K562 (cell line): ENCODE data around the gene EIF3K. TPM values are rescaled to one million over a fixed set of nuclear protein-coding genes. Genes with fewer than 3 reads are reported as not detected.

Experiments used
- ETV6 ChIP-seq, 3 experiments: fragments of 150-350 bp in 1 of 3; sonication (generic) in 1 of 3; formaldehyde crosslinking in 1 of 3; IDR thresholded peaks; 2 replicates each; pipeline versions ENCODE4 v1.6.1 to v1.8.0; 2014 to 2022; ENCODE audit warnings: borderline replicate concordance in 2 of 3, low read depth in 2 of 3, antibody characterized with exemption in 1 of 3, low read length in 1 of 3, mild to moderate bottlenecking in 1 of 3, missing genetic modification reagents in 1 of 3
- NBN ChIP-seq: fragments of 450-650 bp; IDR thresholded peaks from 2 replicates; pipeline ENCODE4 v1.6.1; 2016; ENCODE audit warnings: low read depth, mild to moderate bottlenecking
- PTRF ChIP-seq: fragments of 450-650 bp; IDR thresholded peaks from 2 replicates; pipeline ENCODE4 v1.6.1; 2016; ENCODE audit warnings: mild to moderate bottlenecking, missing genetic modification characterization, missing compliant biosample characterization
- RFX7 ChIP-seq: fragments of 250-450 bp; sonication (Bioruptor Pico); IDR thresholded peaks from 2 replicates; pipeline ENCODE4 v1.5.1; 2021; ENCODE audit warnings: mild to moderate bottlenecking
- TARDBP ChIP-seq: fragments of 450-650 bp; IDR thresholded peaks from 2 replicates; pipeline ENCODE4 v1.6.1; 2016
- TGIF2 ChIP-seq: sonication (generic); formaldehyde crosslinking; IDR thresholded peaks from 2 replicates; pipeline ENCODE4 v1.8.1; 2022; ENCODE audit warnings: mild to moderate bottlenecking, missing genetic modification reagents, moderate library complexity
- ZBTB17 ChIP-seq: fragments of 450-650 bp; formaldehyde crosslinking; IDR thresholded peaks from 2 replicates; pipeline ENCODE4 v1.4.0; 2020; ENCODE audit warnings: mild to moderate bottlenecking
- ZNF197 ChIP-seq: fragments of 200-800 bp; sonication (Bioruptor generic); IDR thresholded peaks from 2 replicates; pipeline ENCODE4 v1.6.1; 2016; ENCODE audit warnings: low read depth, missing genetic modification characterization, missing compliant biosample characterization
- polyA plus RNA-seq, 8 experiments: library from polyadenylated mRNA; depleted of rRNA in 4 of 8; stranded (reverse) in 5 of 8; unstranded in 3 of 8; fragments of >200 nt; fragmentation: Nextera tagmentation in 2 of 8; fragmentation: Illumina TruSeq in 1 of 8; extraction: Ambion mirVana in 2 of 8; extraction: Trizol in 1 of 8; gene quantifications; 2 replicates each; pipeline versions ENCODE4 v1.2.1 to v1.2.3, GENCODE V29; 2011 to 2014; ENCODE audit warnings: inconsistent platforms in 1 of 8, missing spikeins in 1 of 8
- total RNA-seq, 7 experiments: library from RNA; depleted of rRNA in 6 of 7; stranded (reverse); fragments of >200 nt in 6 of 7; fragmentation: Illumina TruSeq in 2 of 7; extraction: Trizol in 2 of 7; gene quantifications; 2 replicates each; pipeline versions ENCODE4 v1.2.1 to v1.2.3, GENCODE V29; 2011 to 2021; ENCODE audit warnings: low replicate concordance in 1 of 7
- TF ChIP-seq, protein P1 (sequence below): fragments of 450-650 bp; IDR thresholded peaks from 2 replicates; pipeline ENCODE4 v1.6.1; 2016; ENCODE audit warnings: mild to moderate bottlenecking, moderate library complexity
- TF ChIP-seq, protein P2 (sequence below): sonication (generic); formaldehyde crosslinking; IDR thresholded peaks from 2 replicates; pipeline ENCODE4 v1.8.1; 2023; ENCODE audit warnings: mild to moderate bottlenecking, missing genetic modification reagents
- TF ChIP-seq, protein P3 (sequence below): fragments of 450-650 bp; formaldehyde crosslinking; IDR thresholded peaks from 2 replicates; pipeline ENCODE4 v1.4.0; 2020; ENCODE audit warnings: mild to moderate bottlenecking

Gene EIF3K
- total and polyA plus RNA-seq, 9 of the 15 experiments (the other 6 are each of a cell fraction or from before 2014, with no cell fraction given) = 387 to 1,827 (median 733) TPM

DNA sequence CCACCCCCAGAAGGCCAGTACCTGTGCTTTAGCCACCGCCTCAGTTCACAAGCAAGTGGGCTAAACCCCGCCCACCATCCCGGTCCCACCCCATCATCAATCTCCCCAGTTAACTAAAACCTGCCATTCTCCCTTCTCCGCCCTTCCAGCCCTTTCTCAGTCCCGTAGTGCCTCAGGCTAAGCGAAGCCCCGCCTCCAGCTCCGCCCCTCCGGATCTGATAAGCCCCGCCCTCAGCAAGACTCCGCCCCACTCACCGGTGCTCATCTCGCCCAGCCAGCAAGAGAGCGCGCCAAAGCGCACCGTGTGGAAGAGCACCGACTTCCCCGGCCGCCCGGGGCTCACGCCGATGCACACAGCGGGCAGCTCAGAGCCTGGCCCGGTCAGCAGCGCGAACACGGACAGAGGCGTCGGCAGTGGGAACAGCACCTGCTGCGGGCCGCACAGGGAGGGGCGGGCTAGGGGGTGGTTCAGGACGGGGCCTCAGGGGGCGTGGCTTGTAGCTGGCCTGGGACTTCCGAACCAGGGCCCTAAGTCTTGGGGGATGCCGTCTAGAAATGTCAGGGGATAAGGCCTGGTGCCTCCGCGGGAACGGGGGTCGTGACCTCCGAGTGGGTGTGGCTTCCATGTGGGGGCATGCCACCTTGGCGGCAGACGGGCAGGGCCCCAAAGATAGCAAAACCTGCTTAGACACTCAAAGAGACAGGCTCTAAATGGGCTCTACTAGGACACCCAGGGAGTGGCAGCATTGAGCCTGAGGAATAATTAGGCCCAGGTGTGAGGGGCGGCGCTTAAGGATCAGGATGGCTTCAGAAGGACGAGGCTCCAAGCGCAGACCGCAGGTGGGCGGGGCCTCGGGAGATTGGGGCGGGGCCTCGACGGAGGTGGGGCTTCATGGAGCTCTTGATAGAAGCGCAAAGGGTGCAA, 22.7 kb upstream of the EIF3K start (continued):
- TF ChIP-seq, protein P1, sequence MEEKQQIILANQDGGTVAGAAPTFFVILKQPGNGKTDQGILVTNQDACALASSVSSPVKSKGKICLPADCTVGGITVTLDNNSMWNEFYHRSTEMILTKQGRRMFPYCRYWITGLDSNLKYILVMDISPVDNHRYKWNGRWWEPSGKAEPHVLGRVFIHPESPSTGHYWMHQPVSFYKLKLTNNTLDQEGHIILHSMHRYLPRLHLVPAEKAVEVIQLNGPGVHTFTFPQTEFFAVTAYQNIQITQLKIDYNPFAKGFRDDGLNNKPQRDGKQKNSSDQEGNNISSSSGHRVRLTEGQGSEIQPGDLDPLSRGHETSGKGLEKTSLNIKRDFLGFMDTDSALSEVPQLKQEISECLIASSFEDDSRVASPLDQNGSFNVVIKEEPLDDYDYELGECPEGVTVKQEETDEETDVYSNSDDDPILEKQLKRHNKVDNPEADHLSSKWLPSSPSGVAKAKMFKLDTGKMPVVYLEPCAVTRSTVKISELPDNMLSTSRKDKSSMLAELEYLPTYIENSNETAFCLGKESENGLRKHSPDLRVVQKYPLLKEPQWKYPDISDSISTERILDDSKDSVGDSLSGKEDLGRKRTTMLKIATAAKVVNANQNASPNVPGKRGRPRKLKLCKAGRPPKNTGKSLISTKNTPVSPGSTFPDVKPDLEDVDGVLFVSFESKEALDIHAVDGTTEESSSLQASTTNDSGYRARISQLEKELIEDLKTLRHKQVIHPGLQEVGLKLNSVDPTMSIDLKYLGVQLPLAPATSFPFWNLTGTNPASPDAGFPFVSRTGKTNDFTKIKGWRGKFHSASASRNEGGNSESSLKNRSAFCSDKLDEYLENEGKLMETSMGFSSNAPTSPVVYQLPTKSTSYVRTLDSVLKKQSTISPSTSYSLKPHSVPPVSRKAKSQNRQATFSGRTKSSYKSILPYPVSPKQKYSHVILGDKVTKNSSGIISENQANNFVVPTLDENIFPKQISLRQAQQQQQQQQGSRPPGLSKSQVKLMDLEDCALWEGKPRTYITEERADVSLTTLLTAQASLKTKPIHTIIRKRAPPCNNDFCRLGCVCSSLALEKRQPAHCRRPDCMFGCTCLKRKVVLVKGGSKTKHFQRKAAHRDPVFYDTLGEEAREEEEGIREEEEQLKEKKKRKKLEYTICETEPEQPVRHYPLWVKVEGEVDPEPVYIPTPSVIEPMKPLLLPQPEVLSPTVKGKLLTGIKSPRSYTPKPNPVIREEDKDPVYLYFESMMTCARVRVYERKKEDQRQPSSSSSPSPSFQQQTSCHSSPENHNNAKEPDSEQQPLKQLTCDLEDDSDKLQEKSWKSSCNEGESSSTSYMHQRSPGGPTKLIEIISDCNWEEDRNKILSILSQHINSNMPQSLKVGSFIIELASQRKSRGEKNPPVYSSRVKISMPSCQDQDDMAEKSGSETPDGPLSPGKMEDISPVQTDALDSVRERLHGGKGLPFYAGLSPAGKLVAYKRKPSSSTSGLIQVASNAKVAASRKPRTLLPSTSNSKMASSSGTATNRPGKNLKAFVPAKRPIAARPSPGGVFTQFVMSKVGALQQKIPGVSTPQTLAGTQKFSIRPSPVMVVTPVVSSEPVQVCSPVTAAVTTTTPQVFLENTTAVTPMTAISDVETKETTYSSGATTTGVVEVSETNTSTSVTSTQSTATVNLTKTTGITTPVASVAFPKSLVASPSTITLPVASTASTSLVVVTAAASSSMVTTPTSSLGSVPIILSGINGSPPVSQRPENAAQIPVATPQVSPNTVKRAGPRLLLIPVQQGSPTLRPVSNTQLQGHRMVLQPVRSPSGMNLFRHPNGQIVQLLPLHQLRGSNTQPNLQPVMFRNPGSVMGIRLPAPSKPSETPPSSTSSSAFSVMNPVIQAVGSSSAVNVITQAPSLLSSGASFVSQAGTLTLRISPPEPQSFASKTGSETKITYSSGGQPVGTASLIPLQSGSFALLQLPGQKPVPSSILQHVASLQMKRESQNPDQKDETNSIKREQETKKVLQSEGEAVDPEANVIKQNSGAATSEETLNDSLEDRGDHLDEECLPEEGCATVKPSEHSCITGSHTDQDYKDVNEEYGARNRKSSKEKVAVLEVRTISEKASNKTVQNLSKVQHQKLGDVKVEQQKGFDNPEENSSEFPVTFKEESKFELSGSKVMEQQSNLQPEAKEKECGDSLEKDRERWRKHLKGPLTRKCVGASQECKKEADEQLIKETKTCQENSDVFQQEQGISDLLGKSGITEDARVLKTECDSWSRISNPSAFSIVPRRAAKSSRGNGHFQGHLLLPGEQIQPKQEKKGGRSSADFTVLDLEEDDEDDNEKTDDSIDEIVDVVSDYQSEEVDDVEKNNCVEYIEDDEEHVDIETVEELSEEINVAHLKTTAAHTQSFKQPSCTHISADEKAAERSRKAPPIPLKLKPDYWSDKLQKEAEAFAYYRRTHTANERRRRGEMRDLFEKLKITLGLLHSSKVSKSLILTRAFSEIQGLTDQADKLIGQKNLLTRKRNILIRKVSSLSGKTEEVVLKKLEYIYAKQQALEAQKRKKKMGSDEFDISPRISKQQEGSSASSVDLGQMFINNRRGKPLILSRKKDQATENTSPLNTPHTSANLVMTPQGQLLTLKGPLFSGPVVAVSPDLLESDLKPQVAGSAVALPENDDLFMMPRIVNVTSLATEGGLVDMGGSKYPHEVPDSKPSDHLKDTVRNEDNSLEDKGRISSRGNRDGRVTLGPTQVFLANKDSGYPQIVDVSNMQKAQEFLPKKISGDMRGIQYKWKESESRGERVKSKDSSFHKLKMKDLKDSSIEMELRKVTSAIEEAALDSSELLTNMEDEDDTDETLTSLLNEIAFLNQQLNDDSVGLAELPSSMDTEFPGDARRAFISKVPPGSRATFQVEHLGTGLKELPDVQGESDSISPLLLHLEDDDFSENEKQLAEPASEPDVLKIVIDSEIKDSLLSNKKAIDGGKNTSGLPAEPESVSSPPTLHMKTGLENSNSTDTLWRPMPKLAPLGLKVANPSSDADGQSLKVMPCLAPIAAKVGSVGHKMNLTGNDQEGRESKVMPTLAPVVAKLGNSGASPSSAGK = peak; percentile 86
- no peak for TF ChIP-seq ETV6 (IDR thresholded peaks at IDR 0.05; ENCODE audit: borderline replicate concordance in 1 of 2, low read depth in 2 of 2, low read length in 1 of 2)
- TF ChIP-seq ETV6 (CRISPR knock-in tag; IDR thresholded peaks at IDR 0.05; ENCODE audit: borderline replicate concordance) = no peak
- TF ChIP-seq, protein P2, sequence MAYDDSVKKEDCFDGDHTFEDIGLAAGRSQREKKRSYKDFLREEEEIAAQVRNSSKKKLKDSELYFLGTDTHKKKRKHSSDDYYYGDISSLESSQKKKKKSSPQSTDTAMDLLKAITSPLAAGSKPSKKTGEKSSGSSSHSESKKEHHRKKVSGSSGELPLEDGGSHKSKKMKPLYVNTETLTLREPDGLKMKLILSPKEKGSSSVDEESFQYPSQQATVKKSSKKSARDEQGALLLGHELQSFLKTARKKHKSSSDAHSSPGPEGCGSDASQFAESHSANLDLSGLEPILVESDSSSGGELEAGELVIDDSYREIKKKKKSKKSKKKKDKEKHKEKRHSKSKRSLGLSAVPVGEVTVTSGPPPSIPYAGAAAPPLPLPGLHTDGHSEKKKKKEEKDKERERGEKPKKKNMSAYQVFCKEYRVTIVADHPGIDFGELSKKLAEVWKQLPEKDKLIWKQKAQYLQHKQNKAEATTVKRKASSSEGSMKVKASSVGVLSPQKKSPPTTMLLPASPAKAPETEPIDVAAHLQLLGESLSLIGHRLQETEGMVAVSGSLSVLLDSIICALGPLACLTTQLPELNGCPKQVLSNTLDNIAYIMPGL (CRISPR knock-in tag) = no peak; the same call in 1 of the 2 replicates
- TF ChIP-seq NBN = no peak
- TF ChIP-seq TARDBP = no peak
- TF ChIP-seq ZNF197 (CRISPR knock-in tag) = no peak
- TF ChIP-seq, protein P3, sequence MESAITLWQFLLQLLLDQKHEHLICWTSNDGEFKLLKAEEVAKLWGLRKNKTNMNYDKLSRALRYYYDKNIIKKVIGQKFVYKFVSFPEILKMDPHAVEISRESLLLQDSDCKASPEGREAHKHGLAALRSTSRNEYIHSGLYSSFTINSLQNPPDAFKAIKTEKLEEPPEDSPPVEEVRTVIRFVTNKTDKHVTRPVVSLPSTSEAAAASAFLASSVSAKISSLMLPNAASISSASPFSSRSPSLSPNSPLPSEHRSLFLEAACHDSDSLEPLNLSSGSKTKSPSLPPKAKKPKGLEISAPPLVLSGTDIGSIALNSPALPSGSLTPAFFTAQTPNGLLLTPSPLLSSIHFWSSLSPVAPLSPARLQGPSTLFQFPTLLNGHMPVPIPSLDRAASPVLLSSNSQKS (CRISPR knock-in tag) = no peak
- TF ChIP-seq RFX7 (CRISPR knock-in tag) = no peak
- no peak for TF ChIP-seq ZBTB17 (CRISPR knock-in tag)
- no peak for TF ChIP-seq TGIF2 (CRISPR knock-in tag)
- no peak for TF ChIP-seq PTRF (tag)
